LNCAP (cell line): Measurements from ENCODE around the gene CDC42BPA.

Experiments
- TF ChIP-seq, protein P1 (sequence below): fragments of 450-650 bp; IDR thresholded peaks from 2 replicates; pipeline ENCODE4 v1.5.1; 2017; ENCODE audit warnings: mild to moderate bottlenecking

Gene CDC42BPA

DNA sequence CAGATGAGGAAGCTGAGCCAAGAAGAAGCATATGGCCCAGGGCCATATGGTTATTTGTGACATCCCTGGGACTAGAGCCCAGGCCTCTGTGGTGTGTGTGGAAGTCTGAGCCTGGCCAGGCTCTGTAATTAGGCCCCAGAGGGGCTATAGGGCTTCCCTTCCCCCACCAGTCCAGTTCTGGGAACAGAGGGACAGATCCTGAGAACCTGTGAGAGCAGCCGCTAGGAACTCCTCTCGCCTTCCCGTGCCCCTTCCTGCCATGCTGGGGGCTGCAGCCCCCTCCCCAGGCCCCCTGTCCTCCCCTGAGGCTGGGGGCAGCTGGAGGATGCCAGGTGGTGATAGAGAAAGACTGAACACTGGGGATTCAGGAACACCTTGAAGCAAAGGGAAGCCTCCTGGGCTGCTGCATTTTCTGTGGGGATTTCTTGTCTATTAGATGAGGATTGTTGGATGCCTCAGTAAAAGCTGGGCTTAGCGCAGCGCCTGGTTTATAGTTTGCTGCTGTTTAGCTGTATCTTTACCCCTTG lies 344.9 kb downstream of the CDC42BPA start:
- TF ChIP-seq, protein P1, sequence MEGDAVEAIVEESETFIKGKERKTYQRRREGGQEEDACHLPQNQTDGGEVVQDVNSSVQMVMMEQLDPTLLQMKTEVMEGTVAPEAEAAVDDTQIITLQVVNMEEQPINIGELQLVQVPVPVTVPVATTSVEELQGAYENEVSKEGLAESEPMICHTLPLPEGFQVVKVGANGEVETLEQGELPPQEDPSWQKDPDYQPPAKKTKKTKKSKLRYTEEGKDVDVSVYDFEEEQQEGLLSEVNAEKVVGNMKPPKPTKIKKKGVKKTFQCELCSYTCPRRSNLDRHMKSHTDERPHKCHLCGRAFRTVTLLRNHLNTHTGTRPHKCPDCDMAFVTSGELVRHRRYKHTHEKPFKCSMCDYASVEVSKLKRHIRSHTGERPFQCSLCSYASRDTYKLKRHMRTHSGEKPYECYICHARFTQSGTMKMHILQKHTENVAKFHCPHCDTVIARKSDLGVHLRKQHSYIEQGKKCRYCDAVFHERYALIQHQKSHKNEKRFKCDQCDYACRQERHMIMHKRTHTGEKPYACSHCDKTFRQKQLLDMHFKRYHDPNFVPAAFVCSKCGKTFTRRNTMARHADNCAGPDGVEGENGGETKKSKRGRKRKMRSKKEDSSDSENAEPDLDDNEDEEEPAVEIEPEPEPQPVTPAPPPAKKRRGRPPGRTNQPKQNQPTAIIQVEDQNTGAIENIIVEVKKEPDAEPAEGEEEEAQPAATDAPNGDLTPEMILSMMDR, result no peak

DNA sequence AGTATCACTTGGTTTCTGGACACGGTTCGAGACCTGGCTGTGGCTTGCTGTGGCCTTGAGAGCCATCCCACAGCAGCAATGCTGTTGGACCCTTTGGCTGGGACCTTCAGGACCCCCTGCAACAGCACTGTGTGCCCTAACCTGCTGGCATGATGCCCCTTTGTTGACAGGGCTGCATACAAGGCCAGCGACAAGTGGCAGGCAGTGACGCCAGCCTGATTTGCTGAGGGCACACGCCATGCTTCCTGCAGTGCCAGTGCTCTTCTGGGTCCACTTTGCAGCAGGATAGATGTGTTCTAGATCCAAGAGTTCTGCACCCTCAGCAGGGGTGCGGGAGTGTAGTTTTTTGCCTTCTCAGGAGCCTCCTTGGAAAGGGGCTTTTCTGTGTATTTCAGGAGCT lies 345.4 kb downstream of the CDC42BPA start:
- TF ChIP-seq, protein P1, result no peak

DNA sequence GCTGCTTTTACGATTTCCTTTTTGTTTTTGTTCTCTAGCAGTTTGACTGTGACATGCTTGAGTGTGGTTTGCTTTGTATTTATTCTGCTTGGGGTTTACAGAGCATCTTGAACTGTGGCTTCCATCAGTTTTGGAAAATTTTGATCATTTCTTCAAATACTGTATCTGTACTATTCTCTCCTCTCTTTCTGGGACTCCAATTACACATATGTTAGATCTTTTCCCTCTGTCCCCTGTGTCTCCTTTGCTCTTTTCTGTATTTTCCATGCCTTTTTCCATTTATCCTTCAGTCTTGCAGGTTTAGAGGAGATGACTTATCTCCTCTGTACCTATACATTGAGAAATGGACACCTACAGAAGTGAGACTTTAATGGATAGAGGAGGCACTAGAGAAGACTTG lies 346.5 kb downstream of the CDC42BPA start:
- TF ChIP-seq, protein P1, result no peak

DNA sequence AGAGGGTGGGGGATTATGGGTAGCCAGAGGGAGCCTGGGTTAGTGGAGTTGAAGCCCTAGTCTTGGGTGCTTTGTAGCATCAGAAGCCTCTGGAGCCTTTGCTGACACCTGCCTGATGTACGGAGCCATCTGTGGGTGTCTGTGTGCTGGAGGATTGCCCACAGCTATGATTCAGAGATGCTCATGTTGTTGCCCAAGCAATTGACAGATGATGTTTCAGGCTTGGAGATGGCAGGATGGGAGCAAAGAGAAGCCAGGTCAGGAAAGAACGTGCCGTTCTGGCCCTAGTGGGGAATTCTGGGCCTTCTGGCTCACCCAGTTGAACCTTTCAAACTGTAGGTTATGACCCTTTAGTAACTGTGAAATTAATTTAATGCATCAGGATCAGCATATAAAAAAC lies 350.6 kb downstream of the CDC42BPA start:
- TF ChIP-seq, protein P1, result no peak

DNA sequence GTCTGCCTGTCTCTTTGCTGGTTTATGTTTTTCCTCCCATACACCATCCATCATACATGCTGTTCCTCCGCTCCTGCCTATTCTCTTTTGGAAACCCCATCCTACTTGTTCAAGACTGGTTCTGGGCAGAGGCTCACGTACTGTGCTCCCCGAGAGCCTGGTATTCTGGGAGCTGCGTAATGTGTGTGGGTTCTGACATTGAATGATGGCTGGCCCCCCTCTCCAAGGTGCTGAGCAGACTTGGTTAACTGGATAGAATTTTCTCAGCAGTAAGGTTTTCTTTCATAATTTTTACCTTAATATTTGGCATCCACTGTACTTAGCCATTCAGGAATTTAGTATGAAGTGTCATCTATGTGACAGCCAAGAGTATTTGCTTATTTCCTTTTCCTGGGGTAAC lies 351.6 kb downstream of the CDC42BPA start:
- TF ChIP-seq, protein P1, result no peak

DNA sequence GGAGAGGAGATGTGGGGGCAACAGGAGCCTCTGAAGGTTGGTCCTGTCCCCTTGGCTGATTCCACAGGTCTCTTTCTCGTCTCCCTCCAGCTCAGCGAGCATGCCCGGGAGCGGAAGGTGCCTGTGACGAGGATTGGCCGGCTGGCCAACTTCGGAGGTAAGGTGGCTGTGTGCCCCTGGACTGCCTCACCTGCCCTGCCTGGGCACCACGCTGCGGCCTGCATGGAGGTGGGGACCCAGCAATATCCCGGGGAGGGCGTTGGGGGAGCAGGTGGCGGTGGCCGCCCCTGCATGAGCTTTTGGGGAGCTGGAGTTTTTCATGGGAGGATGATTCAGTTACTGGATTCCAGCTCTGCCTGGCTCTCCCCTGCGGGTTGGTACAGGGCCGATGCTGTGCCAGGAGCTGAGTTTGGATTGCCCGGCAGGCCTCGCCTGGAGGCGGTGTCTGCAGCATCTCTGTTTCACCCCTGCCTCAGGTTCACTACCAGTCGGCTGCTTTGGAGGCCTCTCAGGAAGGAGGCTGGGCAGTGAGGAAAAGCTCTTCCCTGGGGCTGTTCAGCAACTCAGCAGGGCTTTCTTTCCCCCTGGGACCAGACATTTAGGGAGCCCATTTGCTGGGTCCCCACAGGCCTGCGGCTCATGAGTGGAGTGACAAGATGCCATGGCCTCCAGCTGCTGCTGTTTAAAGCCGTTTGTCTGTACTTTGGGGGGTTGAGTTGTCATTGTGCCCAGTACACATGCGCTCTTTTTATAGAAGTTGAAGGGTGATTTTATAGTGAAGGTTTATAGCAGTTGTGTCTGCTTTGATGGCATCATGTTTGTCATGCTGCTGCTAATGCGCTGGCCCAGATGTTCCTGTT lies 352.5 kb downstream of the CDC42BPA start:
- TF ChIP-seq, protein P1, result no peak

DNA sequence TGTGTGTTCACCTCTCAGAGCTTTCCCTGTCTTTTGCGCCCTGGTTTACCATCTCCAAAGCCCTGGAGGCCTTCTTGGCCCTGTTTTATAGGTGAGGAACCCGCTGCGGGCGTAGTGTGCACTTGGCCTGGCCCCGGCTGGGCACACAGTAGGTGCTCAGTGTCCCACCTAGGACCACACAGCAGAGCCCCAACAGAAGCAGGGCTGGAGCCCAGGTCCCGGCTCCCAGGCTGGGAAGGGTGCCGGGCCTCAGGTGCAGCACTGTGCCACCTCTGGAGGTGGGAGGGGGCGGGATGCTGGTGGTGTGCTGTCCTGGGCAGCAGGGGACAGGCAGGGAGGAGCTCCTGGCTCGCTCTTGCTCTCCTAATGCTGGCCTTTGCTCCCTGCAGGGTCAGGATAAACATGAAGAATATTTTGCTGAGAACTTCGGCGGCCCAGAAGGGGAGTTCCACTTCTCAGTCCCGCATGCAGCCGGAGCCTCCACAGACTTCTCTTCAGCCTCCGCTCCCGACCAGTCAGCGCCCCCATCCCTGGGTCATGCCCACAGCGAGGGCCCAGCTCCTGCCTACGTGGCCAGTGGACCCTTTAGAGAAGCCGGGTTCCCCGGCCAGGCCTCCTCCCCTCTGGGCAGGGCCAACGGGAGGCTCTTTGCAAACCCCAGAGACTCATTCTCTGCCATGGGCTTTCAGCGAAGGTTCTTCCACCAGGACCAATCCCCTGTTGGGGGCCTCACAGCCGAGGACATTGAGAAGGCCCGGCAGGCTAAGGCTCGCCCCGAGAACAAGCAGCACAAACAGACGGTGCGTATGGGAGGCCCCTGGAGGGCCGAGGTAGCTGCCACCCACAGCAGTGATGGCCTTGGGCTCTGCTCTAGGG lies 353.4 kb downstream of the CDC42BPA start:
- TF ChIP-seq, protein P1, result no peak
